ENCODE data around the gene SETBP1. TPM values are rescaled to one million over a fixed set of nuclear protein-coding genes. Genes with fewer than 3 reads are reported as not detected.

Gene SETBP1
- total and polyA plus RNA-seq, 9 of the 15 experiments (the other 6 are each of a cell fraction or from before 2014, with no cell fraction given), result under 0.01 to 0.13 (median 0.04) TPM

- TF ChIP-seq HNRNPLL (IDR thresholded peaks at IDR 0.05; ENCODE audit: low read depth, low read length, poor library complexity, severe bottlenecking), result no peak
- no peak for TF ChIP-seq HNRNPL (IDR thresholded peaks at IDR 0.05; ENCODE audit: low read depth, low read length)
- TF ChIP-seq EHMT2 (IDR thresholded peaks at IDR 0.05), result no peak
- no peak for TF ChIP-seq ZNF589 (CRISPR knock-in tag; IDR thresholded peaks at IDR 0.05; ENCODE audit: low read depth)
- no peak for TF ChIP-seq LARP7 (IDR thresholded peaks at IDR 0.05)
- TF ChIP-seq OTX1 (CRISPR knock-in tag; IDR thresholded peaks at IDR 0.05), result no peak
These were observed 178.6 kb downstream of the SETBP1 start (continued) for GRCh38 chr18:44859263-44859662.

- Histone ChIP-seq H3K79me2 (ENCODE audit: control insufficient read depth, insufficient read depth, low read length) (no peaks in the 10 kb centered on the region), H3K9ac (ENCODE audit: insufficient read depth in 1 of 2, low read depth in 2 of 2, low read length in 2 of 2) (no peak overlapping the region), H4K20me1 (replicated peaks; ENCODE audit: control insufficient read depth, insufficient read depth, low read length) (no peaks in the 10 kb centered on the region), H3K4me1 (replicated peaks in 1 of 2; ENCODE audit: control insufficient read depth in 2 of 2, insufficient read depth in 2 of 2, low read length in 2 of 2) (no peaks in the 10 kb centered on the region), H3K4me3 (no peak overlapping the region), H3K36me3 (ENCODE audit: control insufficient read depth, insufficient read depth, low read length) (no peaks in the 10 kb centered on the region), H3K27ac (ENCODE audit: extremely low read depth, low read depth, low read length) (no peak overlapping the region), H3K9me3 (replicated peaks; ENCODE audit: control insufficient read depth, insufficient read depth, low read depth, low read length) (no peaks in the 10 kb centered on the region), H2AFZ (ENCODE audit: low read depth, low read length) (no peak overlapping the region), H3K27me3 (ENCODE audit: control insufficient read depth in 2 of 2, insufficient read depth in 2 of 2, low read length in 2 of 2) (no peaks in the 10 kb centered on the region), H3K9me1 (ENCODE audit: control insufficient read depth, insufficient read depth, low read length) (no peaks in the 10 kb centered on the region), H3K4me2 (ENCODE audit: insufficient read depth, low read length) (no peak overlapping the region)
- BruUV-seq (replicated peaks), result no TSS peak
- in situ Hi-C loops (cut with MboI) (no loop called here), intact Hi-C loops (cut with micrococcal nuclease) (no loop called here)
- DNase-seq (ENCODE audit: extremely low read depth in 1 of 4, low spot score in 3 of 4), result no peak
- WGBS (ENCODE audit: insufficient coverage, low coverage, missing lambda C conversion rate), result 0% methylated on average over 5 of the region's 6 CpGs
- CTCF ChIA-PET (ENCODE audit: low intra/inter-chr PET ratio), result no interaction called here
- no peak for FAIRE-seq
- no peak for ATAC-seq
- POLR2A ChIA-PET, result no interaction called here
- TF ChIP-seq, protein P1, sequence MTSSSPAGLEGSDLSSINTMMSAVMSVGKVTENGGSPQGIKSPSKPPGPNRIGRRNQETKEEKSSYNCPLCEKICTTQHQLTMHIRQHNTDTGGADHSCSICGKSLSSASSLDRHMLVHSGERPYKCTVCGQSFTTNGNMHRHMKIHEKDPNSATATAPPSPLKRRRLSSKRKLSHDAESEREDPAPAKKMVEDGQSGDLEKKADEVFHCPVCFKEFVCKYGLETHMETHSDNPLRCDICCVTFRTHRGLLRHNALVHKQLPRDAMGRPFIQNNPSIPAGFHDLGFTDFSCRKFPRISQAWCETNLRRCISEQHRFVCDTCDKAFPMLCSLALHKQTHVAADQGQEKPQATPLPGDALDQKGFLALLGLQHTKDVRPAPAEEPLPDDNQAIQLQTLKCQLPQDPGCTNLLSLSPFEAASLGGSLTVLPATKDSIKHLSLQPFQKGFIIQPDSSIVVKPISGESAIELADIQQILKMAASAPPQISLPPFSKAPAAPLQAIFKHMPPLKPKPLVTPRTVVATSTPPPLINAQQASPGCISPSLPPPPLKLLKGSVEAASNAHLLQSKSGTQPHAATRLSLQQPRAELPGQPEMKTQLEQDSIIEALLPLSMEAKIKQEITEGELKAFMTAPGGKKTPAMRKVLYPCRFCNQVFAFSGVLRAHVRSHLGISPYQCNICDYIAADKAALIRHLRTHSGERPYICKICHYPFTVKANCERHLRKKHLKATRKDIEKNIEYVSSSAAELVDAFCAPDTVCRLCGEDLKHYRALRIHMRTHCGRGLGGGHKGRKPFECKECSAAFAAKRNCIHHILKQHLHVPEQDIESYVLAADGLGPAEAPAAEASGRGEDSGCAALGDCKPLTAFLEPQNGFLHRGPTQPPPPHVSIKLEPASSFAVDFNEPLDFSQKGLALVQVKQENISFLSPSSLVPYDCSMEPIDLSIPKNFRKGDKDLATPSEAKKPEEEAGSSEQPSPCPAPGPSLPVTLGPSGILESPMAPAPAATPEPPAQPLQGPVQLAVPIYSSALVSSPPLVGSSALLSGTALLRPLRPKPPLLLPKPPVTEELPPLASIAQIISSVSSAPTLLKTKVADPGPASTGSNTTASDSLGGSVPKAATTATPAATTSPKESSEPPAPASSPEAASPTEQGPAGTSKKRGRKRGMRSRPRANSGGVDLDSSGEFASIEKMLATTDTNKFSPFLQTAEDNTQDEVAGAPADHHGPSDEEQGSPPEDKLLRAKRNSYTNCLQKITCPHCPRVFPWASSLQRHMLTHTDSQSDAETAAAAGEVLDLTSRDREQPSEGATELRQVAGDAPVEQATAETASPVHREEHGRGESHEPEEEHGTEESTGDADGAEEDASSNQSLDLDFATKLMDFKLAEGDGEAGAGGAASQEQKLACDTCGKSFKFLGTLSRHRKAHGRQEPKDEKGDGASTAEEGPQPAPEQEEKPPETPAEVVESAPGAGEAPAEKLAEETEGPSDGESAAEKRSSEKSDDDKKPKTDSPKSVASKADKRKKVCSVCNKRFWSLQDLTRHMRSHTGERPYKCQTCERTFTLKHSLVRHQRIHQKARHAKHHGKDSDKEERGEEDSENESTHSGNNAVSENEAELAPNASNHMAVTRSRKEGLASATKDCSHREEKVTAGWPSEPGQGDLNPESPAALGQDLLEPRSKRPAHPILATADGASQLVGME (CRISPR knock-in tag; IDR thresholded peaks at IDR 0.05), result no peak
- no peak for TF ChIP-seq HMG20B (CRISPR knock-in tag; IDR thresholded peaks at IDR 0.05)
- no peak for TF ChIP-seq NELFE (IDR thresholded peaks at IDR 0.05; ENCODE audit: insufficient read depth, insufficient read length)
- no peak for TF ChIP-seq SAP30 (IDR thresholded peaks at IDR 0.05; ENCODE audit: borderline replicate concordance, insufficient read depth, low read depth, low read length, poor library complexity, severe bottlenecking)
- no peak for TF ChIP-seq ZNF3 (CRISPR knock-in tag; IDR thresholded peaks at IDR 0.05)
- no peak for TF ChIP-seq IRF2 (CRISPR knock-in tag; IDR thresholded peaks at IDR 0.05)
- TF ChIP-seq HNRNPL (IDR thresholded peaks at IDR 0.05; ENCODE audit: low read depth, low read length), result no peak
- TF ChIP-seq, protein P2, sequence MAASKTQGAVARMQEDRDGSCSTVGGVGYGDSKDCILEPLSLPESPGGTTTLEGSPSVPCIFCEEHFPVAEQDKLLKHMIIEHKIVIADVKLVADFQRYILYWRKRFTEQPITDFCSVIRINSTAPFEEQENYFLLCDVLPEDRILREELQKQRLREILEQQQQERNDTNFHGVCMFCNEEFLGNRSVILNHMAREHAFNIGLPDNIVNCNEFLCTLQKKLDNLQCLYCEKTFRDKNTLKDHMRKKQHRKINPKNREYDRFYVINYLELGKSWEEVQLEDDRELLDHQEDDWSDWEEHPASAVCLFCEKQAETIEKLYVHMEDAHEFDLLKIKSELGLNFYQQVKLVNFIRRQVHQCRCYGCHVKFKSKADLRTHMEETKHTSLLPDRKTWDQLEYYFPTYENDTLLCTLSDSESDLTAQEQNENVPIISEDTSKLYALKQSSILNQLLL (CRISPR knock-in tag; IDR thresholded peaks at IDR 0.05; ENCODE audit: borderline replicate concordance), result no peak
These were observed 179.2 kb downstream of the SETBP1 start for GRCh38 chr18:44859751-44860439.
